SK-N-SH (cell line): ENCODE results near the gene VOPP1. TPM values are rescaled to one million over a fixed set of nuclear protein-coding genes. Genes with fewer than 3 reads are reported as not detected.

Experiments
- CTCF ChIA-PET: fragments of 300-600, 350-600 bp; formaldehyde crosslinking; extraction: SDS; loops from one replicate; lab custom pipeline; 2021; lab: Yijun Ruan, JAX
- POLR2A ChIA-PET: fragments of 350-600 bp; sonication (Branson Sonifier 250); formaldehyde crosslinking; extraction: SDS; loops from one replicate; lab custom pipeline; 2020; ENCODE audit warnings: antibody characterized with exemption, inconsistent platforms; lab: Yijun Ruan, JAX
- DNase-seq: peaks from one replicate; pipeline ENCODE4 v3.0.0; 2012
- H2AFZ ChIP-seq: fragments of 200-600 bp; sonication (generic); 2 replicates; pipeline ENCODE4 v1.8.1; 2016; ENCODE audit warnings: antibody characterized with exemption, mild to moderate bottlenecking, low read depth
- H3F3A ChIP-seq: fragments of 200-600 bp; sonication (generic); replicated peaks from 2 replicates; pipeline ENCODE3; 2016; ENCODE audit warnings: antibody characterized with exemption, mild to moderate bottlenecking; ENCODE audit not compliant: insufficient read depth
- H3K27ac ChIP-seq, 2 experiments: fragments of 200-500 bp in 1 of 2; fragments of 200-600 bp in 1 of 2; sonication (Bioruptor generic) in 1 of 2; sonication (generic), shearing (Covaris generic) in 1 of 2; 2 replicates each; pipeline versions ENCODE4 v1.5.1 to v1.6.1; 2014 to 2016; ENCODE audit warnings: low read depth in 2 of 2, inconsistent platforms in 1 of 2, low read length in 1 of 2, mild to moderate bottlenecking in 1 of 2, mixed read lengths in 1 of 2
- H3K27me3 ChIP-seq: fragments of 200-600 bp; sonication (generic), shearing (Covaris generic); 2 replicates; pipeline ENCODE4 v1.6.1; 2016; ENCODE audit warnings: mixed run types; ENCODE audit not compliant: insufficient read depth
- H3K36me3 ChIP-seq, 2 experiments: fragments of 200-500 bp in 1 of 2; fragments of 200-600 bp in 1 of 2; sonication (Bioruptor generic) in 1 of 2; sonication (generic) in 1 of 2; replicated peaks in 1 of 2; 2 replicates each; pipeline versions ENCODE3 to v1.5.1; 2014 to 2016; ENCODE audit warnings: low read length in 1 of 2, mild to moderate bottlenecking in 1 of 2; ENCODE audit not compliant: insufficient read depth in 2 of 2, control insufficient read depth in 1 of 2
- H3K4me1 ChIP-seq, 2 experiments: fragments of 200-500 bp in 1 of 2; fragments of 200-600 bp in 1 of 2; sonication (Bioruptor generic) in 1 of 2; sonication (generic), shearing (Covaris generic) in 1 of 2; 2 replicates each; pipeline versions ENCODE4 v1.5.1 to v1.6.1; 2014 to 2016; ENCODE audit warnings: low read depth in 1 of 2, low read length in 1 of 2, mixed run types in 1 of 2; ENCODE audit not compliant: insufficient read depth in 2 of 2, control insufficient read depth in 1 of 2
- H3K4me2 ChIP-seq: fragments of 200-600 bp; sonication (generic), shearing (Covaris generic); 2 replicates; pipeline ENCODE4 v1.6.1; 2017; ENCODE audit warnings: mixed run types
- H3K4me3 ChIP-seq, 2 experiments: fragments of 200-500 bp in 1 of 2; fragments of 200-600 bp in 1 of 2; sonication (Bioruptor generic) in 1 of 2; sonication (generic), shearing (Covaris generic) in 1 of 2; 2 replicates each; pipeline versions ENCODE4 v1.5.1 to v1.8.1; 2014 to 2016; ENCODE audit warnings: low read depth in 2 of 2, inconsistent platforms in 1 of 2, low read length in 1 of 2, mild to moderate bottlenecking in 1 of 2, mixed read lengths in 1 of 2, moderate library complexity in 1 of 2
- H3K79me2 ChIP-seq: fragments of 200-600 bp; sonication (generic); 2 replicates; pipeline ENCODE4 v1.8.1; 2017; ENCODE audit warnings: mild to moderate bottlenecking; ENCODE audit not compliant: insufficient read depth
- H3K9ac ChIP-seq: fragments of 200-600 bp; sonication (generic); 2 replicates; pipeline ENCODE4 v1.6.1; 2017; ENCODE audit warnings: mixed run types
- H3K9me2 ChIP-seq: fragments of 200-600 bp; sonication (generic); 2 replicates; pipeline ENCODE4 v1.6.1; 2017; ENCODE audit warnings: mixed run types
- H3K9me3 ChIP-seq: fragments of 200-600 bp; sonication (generic); 2 replicates; pipeline ENCODE4 v1.6.1; 2017; ENCODE audit warnings: mixed run types, mild to moderate bottlenecking, moderate library complexity
- H4K20me1 ChIP-seq: fragments of 200-600 bp; sonication (generic); 2 replicates; pipeline ENCODE4 v1.6.1; 2017; ENCODE audit warnings: mild to moderate bottlenecking, mixed run types; ENCODE audit not compliant: insufficient read depth
- CHD2 ChIP-seq: fragments of 150-350 bp; IDR thresholded peaks from 2 replicates; pipeline ENCODE4 v1.6.1; 2018; ENCODE audit warnings: low read length; ENCODE audit not compliant: partially characterized antibody
- CTCF ChIP-seq: fragments of 200-600 bp; sonication (generic); IDR thresholded peaks from 2 replicates; pipeline ENCODE4 v1.6.1; 2017; ENCODE audit warnings: antibody characterized with exemption, mild to moderate bottlenecking, moderate library complexity
- EP300 ChIP-seq, 2 experiments: IDR thresholded peaks; 2 replicates each; pipeline versions ENCODE4 v1.4.0 to v1.6.1; 2012; ENCODE audit warnings: borderline replicate concordance in 1 of 2, low read depth in 1 of 2, low read length in 1 of 2
- EZH2phosphoT487 ChIP-seq: fragments of 200-600 bp; sonication (generic); IDR thresholded peaks from 2 replicates; pipeline ENCODE4 v1.6.1; 2017; ENCODE audit warnings: low read depth, mixed run types, mild to moderate bottlenecking, antibody characterized with exemption, moderate library complexity, borderline replicate concordance
- JUND ChIP-seq: IDR thresholded peaks from 2 replicates; pipeline ENCODE4 v1.4.0; 2012
- MEF2A ChIP-seq: IDR thresholded peaks from 2 replicates; pipeline ENCODE4 v1.4.0; 2012; ENCODE audit warnings: low read depth, borderline replicate concordance
- MXI1 ChIP-seq: IDR thresholded peaks from 2 replicates; pipeline ENCODE4 v1.6.1; 2012; ENCODE audit warnings: mild to moderate bottlenecking, low read depth, low read length, improper control_type of control experiment
- NFIC ChIP-seq: IDR thresholded peaks from 2 replicates; pipeline ENCODE4 v1.4.0; 2012; ENCODE audit warnings: borderline replicate concordance
- POLR2AphosphoS5 ChIP-seq: IDR thresholded peaks from 2 replicates; pipeline ENCODE4 v1.6.1; 2012; ENCODE audit warnings: low read depth, low read length
- RAD21 ChIP-seq: IDR thresholded peaks from 2 replicates; pipeline ENCODE4 v1.6.1; 2012; ENCODE audit warnings: mild to moderate bottlenecking, low read length
- TAF1 ChIP-seq: IDR thresholded peaks from 2 replicates; pipeline ENCODE4 v1.6.1; 2012; ENCODE audit warnings: low read depth, mild to moderate bottlenecking, low read length, moderate library complexity, borderline replicate concordance
- TCF12 ChIP-seq: IDR thresholded peaks from 2 replicates; pipeline ENCODE4 v1.4.0; 2012
- USF1 ChIP-seq: IDR thresholded peaks from 2 replicates; pipeline ENCODE4 v1.4.0; 2012; ENCODE audit warnings: low read depth, borderline replicate concordance
- YY1 ChIP-seq: IDR thresholded peaks from 2 replicates; pipeline ENCODE4 v1.4.0; 2012; ENCODE audit warnings: low read depth, mild to moderate bottlenecking
- ZBTB33 ChIP-seq: IDR thresholded peaks from 2 replicates; pipeline ENCODE4 v1.4.0; 2012; ENCODE audit warnings: low read depth, borderline replicate concordance
- WGBS: methylation state at CpG from one replicate; pipeline ENCODE4 v1.1.6; 2017; ENCODE audit warnings: low lambda C conversion rate; 5-methylcytosine and 5-hydroxymethylcytosine counted together
- polyA plus RNA-seq, 3 experiments: library from polyadenylated mRNA; depleted of rRNA; stranded (reverse); fragments of >200 nt; gene quantifications; 2 replicates each; pipeline ENCODE4 v1.2.3, GENCODE V29; 2012
- TF ChIP-seq, protein P1 (sequence below): IDR thresholded peaks from 2 replicates; pipeline ENCODE4; 2012
- TF ChIP-seq, protein P2 (sequence below): IDR thresholded peaks from 2 replicates; pipeline ENCODE4 v1.6.1; 2012; ENCODE audit warnings: mild to moderate bottlenecking, low read depth, low read length, moderate library complexity

The VOPP1 gene
- polyA plus RNA-seq, 1 of the 3 experiments (the other 2 are of a cell fraction): 69.5 TPM

DNA sequence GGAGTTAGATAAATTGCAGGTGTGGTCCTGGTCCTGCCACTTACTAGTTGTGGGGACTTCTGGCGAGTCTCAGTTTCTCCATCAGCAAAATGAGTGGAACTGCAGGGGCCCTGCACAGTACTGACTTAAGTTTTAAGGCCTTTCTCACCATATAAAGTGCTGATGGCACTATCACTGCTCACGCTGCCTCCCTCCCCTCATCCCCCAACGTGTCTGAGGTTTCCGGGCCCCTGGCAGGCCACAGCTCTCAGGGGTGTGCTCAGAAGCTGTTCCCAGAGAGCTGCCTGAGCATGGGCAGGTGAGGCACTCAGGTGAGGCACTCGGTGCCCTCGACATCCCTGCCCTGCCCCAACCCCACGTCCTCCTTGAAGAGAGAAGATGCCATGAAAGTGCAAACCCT is 74.2 kb downstream of the VOPP1 start:
- no peak overlapping the region for H3K9ac ChIP-seq
- no peak for DNase-seq
- POLR2A ChIA-PET: no interaction called here
- no peaks in the 10 kb centered on the region for H3F3A ChIP-seq
- no peak overlapping the region for H3K4me3 ChIP-seq
- WGBS: 94% methylated on average over 7 of the region's 7 CpGs
- H3K27ac ChIP-seq: no peak overlapping the region
- peaks cover 25 to 35% of the 10 kb centered on the region in 2 experiments for H3K36me3 ChIP-seq
- no peaks in the 10 kb centered on the region for H3K27me3 ChIP-seq
- no peaks in the 10 kb centered on the region for H3K9me3 ChIP-seq
- TF ChIP-seq TAF1 (no peak), JUND (no peak), MXI1 (no peak), YY1 (no peak), CHD2 (no peak), CTCF (no peak), USF1 (no peak), NFIC (no peak), TCF12 (no peak), POLR2AphosphoS5 (no peak), ZBTB33 (no peak), RAD21 (no peak), MEF2A (no peak), EZH2phosphoT487 (no peak), EP300 (IDR thresholded peaks at IDR 0.05; ENCODE audit: borderline replicate concordance in 1 of 2, low read depth in 1 of 2, low read length in 1 of 2) (no peak)
- TF ChIP-seq, protein P1, sequence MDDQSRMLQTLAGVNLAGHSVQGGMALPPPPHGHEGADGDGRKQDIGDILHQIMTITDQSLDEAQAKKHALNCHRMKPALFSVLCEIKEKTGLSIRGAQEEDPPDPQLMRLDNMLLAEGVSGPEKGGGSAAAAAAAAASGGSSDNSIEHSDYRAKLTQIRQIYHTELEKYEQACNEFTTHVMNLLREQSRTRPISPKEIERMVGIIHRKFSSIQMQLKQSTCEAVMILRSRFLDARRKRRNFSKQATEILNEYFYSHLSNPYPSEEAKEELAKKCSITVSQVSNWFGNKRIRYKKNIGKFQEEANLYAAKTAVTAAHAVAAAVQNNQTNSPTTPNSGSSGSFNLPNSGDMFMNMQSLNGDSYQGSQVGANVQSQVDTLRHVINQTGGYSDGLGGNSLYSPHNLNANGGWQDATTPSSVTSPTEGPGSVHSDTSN: no peak
- TF ChIP-seq, protein P2, sequence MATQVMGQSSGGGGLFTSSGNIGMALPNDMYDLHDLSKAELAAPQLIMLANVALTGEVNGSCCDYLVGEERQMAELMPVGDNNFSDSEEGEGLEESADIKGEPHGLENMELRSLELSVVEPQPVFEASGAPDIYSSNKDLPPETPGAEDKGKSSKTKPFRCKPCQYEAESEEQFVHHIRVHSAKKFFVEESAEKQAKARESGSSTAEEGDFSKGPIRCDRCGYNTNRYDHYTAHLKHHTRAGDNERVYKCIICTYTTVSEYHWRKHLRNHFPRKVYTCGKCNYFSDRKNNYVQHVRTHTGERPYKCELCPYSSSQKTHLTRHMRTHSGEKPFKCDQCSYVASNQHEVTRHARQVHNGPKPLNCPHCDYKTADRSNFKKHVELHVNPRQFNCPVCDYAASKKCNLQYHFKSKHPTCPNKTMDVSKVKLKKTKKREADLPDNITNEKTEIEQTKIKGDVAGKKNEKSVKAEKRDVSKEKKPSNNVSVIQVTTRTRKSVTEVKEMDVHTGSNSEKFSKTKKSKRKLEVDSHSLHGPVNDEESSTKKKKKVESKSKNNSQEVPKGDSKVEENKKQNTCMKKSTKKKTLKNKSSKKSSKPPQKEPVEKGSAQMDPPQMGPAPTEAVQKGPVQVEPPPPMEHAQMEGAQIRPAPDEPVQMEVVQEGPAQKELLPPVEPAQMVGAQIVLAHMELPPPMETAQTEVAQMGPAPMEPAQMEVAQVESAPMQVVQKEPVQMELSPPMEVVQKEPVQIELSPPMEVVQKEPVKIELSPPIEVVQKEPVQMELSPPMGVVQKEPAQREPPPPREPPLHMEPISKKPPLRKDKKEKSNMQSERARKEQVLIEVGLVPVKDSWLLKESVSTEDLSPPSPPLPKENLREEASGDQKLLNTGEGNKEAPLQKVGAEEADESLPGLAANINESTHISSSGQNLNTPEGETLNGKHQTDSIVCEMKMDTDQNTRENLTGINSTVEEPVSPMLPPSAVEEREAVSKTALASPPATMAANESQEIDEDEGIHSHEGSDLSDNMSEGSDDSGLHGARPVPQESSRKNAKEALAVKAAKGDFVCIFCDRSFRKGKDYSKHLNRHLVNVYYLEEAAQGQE: no peak
- TF ChIP-seq, all 33 proteins: peak for 0
- H3K79me2 ChIP-seq: peaks cover 56% of the 10 kb centered on the region
- no peaks in the 10 kb centered on the region for H3K9me2 ChIP-seq
- H3K4me1 ChIP-seq: peaks cover 0 to 31% of the 10 kb centered on the region in 2 experiments; a peak in 2 of 4 replicates
- no peak overlapping the region for H3K4me2 ChIP-seq
- no peak overlapping the region for H2AFZ ChIP-seq
- CTCF ChIA-PET: no interaction called here
- peaks cover 54% of the 10 kb centered on the region for H4K20me1 ChIP-seq
